HEK293 (cell line): Measurements from ENCODE around the gene EIF4E3.

Source experiments
- CTCF ChIA-PET: fragments of 350-600 bp; formaldehyde crosslinking; extraction: SDS; loops from one replicate; lab custom pipeline; 2021; ENCODE audit warnings: antibody characterized with exemption; lab: Yijun Ruan, JAX
- POLR2A ChIA-PET: fragments of 300-600 bp; formaldehyde crosslinking; extraction: SDS; loops from one replicate; lab custom pipeline; 2020; ENCODE audit warnings: antibody characterized with exemption, inconsistent platforms; lab: Yijun Ruan, JAX
- H3K27ac ChIP-seq: fragments of 200-500 bp; sonication (Bioruptor generic); 2 replicates; pipeline ENCODE4 v1.5.1; 2014; ENCODE audit warnings: low read depth, low read length, control low read depth, inconsistent platforms; ENCODE audit errors: extremely low read depth
- H3K36me3 ChIP-seq, 2 experiments: fragments of 200-500 bp in 1 of 2; sonication (Bioruptor generic) in 1 of 2; 1 replicate in 1 of 2; 2 replicates in 1 of 2; pipeline ENCODE4 v1.5.1; 2014 to 2017; ENCODE audit warnings: inconsistent platforms in 2 of 2, low read length in 2 of 2; ENCODE audit not compliant: control insufficient read depth in 2 of 2, insufficient read depth in 1 of 2
- H3K4me1 ChIP-seq: fragments of 200-500 bp; sonication (Bioruptor generic); 2 replicates; pipeline ENCODE4 v1.5.1; 2014; ENCODE audit warnings: mild to moderate bottlenecking, low read length, inconsistent platforms; ENCODE audit not compliant: control insufficient read depth, insufficient read depth
- H3K4me3 ChIP-seq: 2 replicates; pipeline ENCODE4 v1.5.1; 2011; ENCODE audit warnings: low read depth, mild to moderate bottlenecking, control low read depth, low read length, moderate library complexity
- H3K9me3 ChIP-seq: fragments of 200-500 bp; sonication (Bioruptor generic); 2 replicates; pipeline ENCODE4 v1.5.1; 2014; ENCODE audit warnings: low read depth, low read length, inconsistent platforms; ENCODE audit not compliant: control insufficient read depth, insufficient read depth
- FEZF1 ChIP-seq: fragments of 450-650 bp; formaldehyde crosslinking; IDR thresholded peaks from 2 replicates; pipeline ENCODE4 v1.5.1; 2016; ENCODE audit warnings: missing biosample characterization, missing genetic modification characterization
- IKZF3 ChIP-seq: fragments of 450-650 bp; IDR thresholded peaks from 2 replicates; pipeline ENCODE4 v1.5.0; 2018; ENCODE audit warnings: missing biosample characterization, mild to moderate bottlenecking, missing genetic modification characterization, moderate library complexity
- KLF16 ChIP-seq: fragments of 450-650 bp; formaldehyde crosslinking; IDR thresholded peaks from 2 replicates; pipeline ENCODE4 v1.5.1; 2017; ENCODE audit warnings: missing biosample characterization, missing genetic modification characterization
- KLF17 ChIP-seq: fragments of 450-650 bp; formaldehyde crosslinking; IDR thresholded peaks from 2 replicates; pipeline ENCODE4 v1.5.1; 2016; ENCODE audit warnings: missing biosample characterization, missing genetic modification characterization
- MZF1 ChIP-seq: fragments of 450-650 bp; formaldehyde crosslinking; IDR thresholded peaks from 2 replicates; pipeline ENCODE4 v1.5.1; 2017; ENCODE audit warnings: missing biosample characterization, missing genetic modification characterization, borderline replicate concordance
- PRDM1 ChIP-seq: fragments of 450-650 bp; formaldehyde crosslinking; IDR thresholded peaks from 2 replicates; pipeline ENCODE4; 2016; ENCODE audit warnings: missing biosample characterization, missing genetic modification characterization
- TRIM28 ChIP-seq: IDR thresholded peaks from 2 replicates; pipeline ENCODE4 v1.6.1; 2011; ENCODE audit warnings: low read length, control low read depth, borderline replicate concordance
- ZBTB21 ChIP-seq: fragments of 450-650 bp; formaldehyde crosslinking; IDR thresholded peaks from 2 replicates; pipeline ENCODE4 v1.5.1; 2017; ENCODE audit warnings: missing biosample characterization, missing genetic modification characterization
- ZBTB44 ChIP-seq: fragments of 450-650 bp; IDR thresholded peaks from 2 replicates; pipeline ENCODE4 v1.5.1; 2018; ENCODE audit warnings: missing biosample characterization, mild to moderate bottlenecking, missing genetic modification characterization
- ZBTB49 ChIP-seq: fragments of 450-650 bp; formaldehyde crosslinking; IDR thresholded peaks from 2 replicates; pipeline ENCODE4 v1.5.1; 2016; ENCODE audit warnings: missing biosample characterization, missing genetic modification characterization, low read depth
- ZNF155 ChIP-seq: fragments of 450-650 bp; formaldehyde crosslinking; IDR thresholded peaks from 2 replicates; pipeline ENCODE4 v1.5.1; 2016; ENCODE audit warnings: missing biosample characterization, missing genetic modification characterization
- ZNF24 ChIP-seq: fragments of 450-650 bp; formaldehyde crosslinking; IDR thresholded peaks from 2 replicates; pipeline ENCODE4 v1.5.1; 2016; ENCODE audit warnings: missing biosample characterization, missing genetic modification characterization
- ZNF280D ChIP-seq: fragments of 450-650 bp; formaldehyde crosslinking; IDR thresholded peaks from 2 replicates; pipeline ENCODE4 v1.5.1; 2016; ENCODE audit warnings: missing biosample characterization, missing genetic modification characterization
- ZNF311 ChIP-seq: fragments of 450-650 bp; formaldehyde crosslinking; IDR thresholded peaks from 2 replicates; pipeline ENCODE4 v1.5.1; 2017; ENCODE audit warnings: missing biosample characterization, missing genetic modification characterization, borderline replicate concordance
- ZNF398 ChIP-seq: fragments of 450-650 bp; formaldehyde crosslinking; IDR thresholded peaks from 2 replicates; pipeline ENCODE4 v1.5.1; 2017; ENCODE audit warnings: missing biosample characterization, missing genetic modification characterization
- ZNF426 ChIP-seq: fragments of 450-650 bp; formaldehyde crosslinking; IDR thresholded peaks from 2 replicates; pipeline ENCODE4 v1.5.1; 2017; ENCODE audit warnings: missing biosample characterization, missing genetic modification characterization, mild to moderate bottlenecking, inconsistent platforms, moderate library complexity
- ZNF473 ChIP-seq: fragments of 450-650 bp; formaldehyde crosslinking; IDR thresholded peaks from 2 replicates; pipeline ENCODE4 v1.5.1; 2017; ENCODE audit warnings: missing biosample characterization, missing genetic modification characterization
- ZNF48 ChIP-seq: fragments of 450-650 bp; formaldehyde crosslinking; IDR thresholded peaks from 2 replicates; pipeline ENCODE4 v1.5.1; 2016; ENCODE audit warnings: missing biosample characterization, missing genetic modification characterization
- ZNF623 ChIP-seq: fragments of 450-650 bp; formaldehyde crosslinking; IDR thresholded peaks from 2 replicates; pipeline ENCODE4 v1.5.1; 2016; ENCODE audit warnings: missing biosample characterization, missing genetic modification characterization
- ZNF692 ChIP-seq: fragments of 450-650 bp; formaldehyde crosslinking; IDR thresholded peaks from 2 replicates; pipeline ENCODE4 v1.5.1; 2016; ENCODE audit warnings: missing biosample characterization, missing genetic modification characterization
- ZNF792 ChIP-seq: fragments of 450-650 bp; formaldehyde crosslinking; IDR thresholded peaks from 2 replicates; pipeline ENCODE4 v1.5.1; 2016; ENCODE audit warnings: missing biosample characterization, missing genetic modification characterization

Gene EIF4E3

GRCh38 chr3:71714595-71714994, 10.6 kb downstream of the EIF4E3 start:
- TF ChIP-seq ZNF311 (tag by site-specific recombination): no peak
- no peak for TF ChIP-seq ZNF473
- TF ChIP-seq IKZF3 (tag by site-specific recombination): no peak
- no peak for TF ChIP-seq ZNF692 (tag by site-specific recombination)
- TF ChIP-seq MZF1: no peak
- no peak for TF ChIP-seq ZBTB21 (tag by site-specific recombination)
- no peak for TF ChIP-seq KLF17 (tag by site-specific recombination)
- TF ChIP-seq ZNF792 (tag by site-specific recombination): no peak
- TF ChIP-seq ZNF48 (tag by site-specific recombination): no peak
- Histone ChIP-seq H3K9me3 (no peaks in the 10 kb centered on the region), H3K27ac (no peak overlapping the region), H3K4me3 (no peak overlapping the region), H3K36me3 (peaks cover 0 to 7% of the 10 kb centered on the region in 2 experiments; a peak in 1 of 3 replicates), H3K4me1 (no peaks in the 10 kb centered on the region)
- CTCF ChIA-PET: no interaction called here
- POLR2A ChIA-PET: no interaction called here

GRCh38 chr3:71713041-71713440, 12.2 kb downstream of the EIF4E3 start:
- ChIA-PET CTCF (interaction anchor here (0.5 to 1.2 kb wide), 4 partner anchors 16 to 953 kb away, joined by 3 read pairs; no protein-coding TSS in a partner anchor), POLR2A (no interaction called here)
- H3K36me3 ChIP-seq: peaks cover 0 to 15% of the 10 kb centered on the region in 2 experiments; a peak in 1 of 3 replicates
- no peaks in the 10 kb centered on the region for H3K9me3 ChIP-seq
- H3K4me3 ChIP-seq: no peak overlapping the region
- H3K27ac ChIP-seq: no peak overlapping the region
- no peaks in the 10 kb centered on the region for H3K4me1 ChIP-seq
- TF ChIP-seq ZBTB44 (tag by site-specific recombination) (no peak), ZNF426 (tag by site-specific recombination) (no peak), ZNF692 (tag by site-specific recombination) (no peak), ZNF155 (tag by site-specific recombination) (no peak), FEZF1 (tag by site-specific recombination) (no peak), KLF16 (tag by site-specific recombination) (no peak), PRDM1 (no peak), TRIM28 (no peak), ZNF398 (tag by site-specific recombination) (no peak), ZNF24 (tag by site-specific recombination) (no peak), ZNF280D (tag by site-specific recombination) (no peak), ZNF623 (no peak), ZBTB49 (tag by site-specific recombination) (no peak)
